Psoas muscle (tissue), 8 donors: ENCODE data around the gene SPAG6. TPM values are rescaled to one million over a fixed set of nuclear protein-coding genes. Genes with fewer than 3 reads are reported as not detected.

ENCODE experiments used
- ATAC-seq, 4 donors: fragments of 200-7000 bp; cut with Tn5 transposase; one replicate each; pipeline ENCODE4 v1.9.1; 2020; ENCODE audit warnings: moderate library complexity in 3 of 4, mild to moderate bottlenecking in 2 of 4
- DNase-seq, 2 donors: peaks; one replicate each; pipeline ENCODE4 v3.0.0-alpha.2; 2020
- H3K27ac ChIP-seq: fragments of 200-600 bp; one replicate; pipeline ENCODE4 v1.8.0; 2022
- H3K27me3 ChIP-seq, 3 donors: fragments of 200-600 bp in 1 of 3; one replicate each; pipeline versions ENCODE4 v1.6.1 to v1.8.0; 2013 to 2022; ENCODE audit warnings: low read length in 2 of 3, mild to moderate bottlenecking in 2 of 3, moderate library complexity in 1 of 3; ENCODE audit not compliant: insufficient read depth in 3 of 3
- H3K36me3 ChIP-seq, 2 donors: fragments of 200-600 bp in 1 of 2; one replicate each; pipeline versions ENCODE4 v1.6.1 to v1.8.0; 2013 to 2022; ENCODE audit warnings: low read depth in 1 of 2, mild to moderate bottlenecking in 1 of 2, moderate library complexity in 1 of 2; ENCODE audit not compliant: insufficient read depth in 1 of 2
- H3K4me1 ChIP-seq: fragments of 200-600 bp; one replicate; pipeline ENCODE4 v1.8.0; 2022
- H3K4me3 ChIP-seq: fragments of 200-600 bp; one replicate; pipeline ENCODE4 v1.8.0; 2022; ENCODE audit warnings: mild to moderate bottlenecking
- H3K9me3 ChIP-seq: fragments of 200-600 bp; one replicate; pipeline ENCODE4 v1.8.0; 2022
- whole genome bisulfite sequencing, 3 donors: extraction: QIAGEN DNeasy Blood & Tissue Kit; methylation state at CpG; one replicate each; pipeline versions ENCODE4 v1.1.6 to v1.1.7; 2013; 5-methylcytosine and 5-hydroxymethylcytosine counted together
- intact Hi-C, 2 donors: fragments of 100-400 bp; cut with DNase I; formaldehyde crosslinking; loops; one replicate each; pipeline versions ENCODE4 v1.11.0 to v1.14.2; 2022
- polyA plus RNA-seq, 3 donors: library from polyadenylated mRNA; stranded (reverse); fragments of 200-250 nt; gene quantifications; one replicate each; pipeline ENCODE4 v1.2.3, GENCODE V29; 2013
- total RNA-seq, 4 donors: library from RNA; stranded (reverse); fragmentation: NEBNext Ultra II Directional in 2 of 4; extraction: Animal tissue kit (Norgen Biotek cat#: 25700) in 2 of 4; gene quantifications; one replicate each; pipeline versions ENCODE4 v1.2.1 to v1.2.4, GENCODE V29; 2021 to 2023
- TF ChIP-seq, protein P1 (sequence below): fragments of 200-600 bp; IDR thresholded peaks from one replicate; pipeline ENCODE4 v1.8.0; 2022; ENCODE audit warnings: antibody characterized with exemption
- donor health status: healthy with polysubstance abuse.
- donor health status: DM: no; HTN: no; CAD: no; lungs with moderate emphysema.
- donor health status: Bipolar disorder and iron deficiency.
- donor health status: healthy.
- donor health status: DM: yes; HTN: yes; CAD: no.
- donor health status: DM: no; HTN: no; CAD: no.
- donor health status: DM: no; HTN: no; CAD: no.
- donor health status: DM: yes; HTN: yes; CAD: no.

SPAG6 gene
- total and polyA plus RNA-seq, 7 donors, result 0.15 TPM; not detected in 6

DNA sequence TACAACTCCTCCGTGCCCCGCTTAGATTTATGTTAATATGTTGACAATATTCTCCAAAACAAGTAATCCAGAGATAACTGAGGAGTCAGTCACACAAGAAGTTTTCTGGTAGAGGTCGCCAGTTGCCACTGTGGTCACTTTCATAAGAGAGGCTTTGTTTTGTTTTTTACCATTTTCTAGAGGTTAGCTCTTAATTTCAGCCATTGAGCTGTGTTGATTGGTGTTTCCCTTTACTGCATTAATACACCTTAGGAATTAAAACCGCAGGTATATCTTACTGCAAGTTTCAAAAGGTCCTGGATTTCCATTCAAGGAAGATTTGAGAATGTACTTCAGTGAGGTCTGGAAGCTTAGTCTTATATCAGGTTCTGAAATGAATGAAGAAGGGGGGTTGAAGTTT, 20.9 kb upstream of the SPAG6 start:
- Histone ChIP-seq H3K4me3 (peak overlapping the region; percentile 87), H3K27ac (no peak overlapping the region), H3K9me3 (no peaks in the 10 kb centered on the region), H3K4me1 (peaks cover 17% of the 10 kb centered on the region), H3K36me3 (peaks cover 3 to 32% of the 10 kb centered on the region in 2 donors), H3K27me3 (no peaks in the 10 kb centered on the region)
- intact Hi-C loops, result loop anchor here (5.0 to 10.0 kb wide), 5 partner anchors 103 to 830 kb away; partner anchors contain the start of genes DNAJC1 (in 1 of the 2), MSRB2 (in 1 of the 2) and SKIDA1 (in 1 of the 2)
- WGBS, 3 donors, result 83 to 93% (median 88%) methylated on average over 4 of the region's 4 CpGs
- ATAC-seq, result no peak
- TF ChIP-seq, protein P1, sequence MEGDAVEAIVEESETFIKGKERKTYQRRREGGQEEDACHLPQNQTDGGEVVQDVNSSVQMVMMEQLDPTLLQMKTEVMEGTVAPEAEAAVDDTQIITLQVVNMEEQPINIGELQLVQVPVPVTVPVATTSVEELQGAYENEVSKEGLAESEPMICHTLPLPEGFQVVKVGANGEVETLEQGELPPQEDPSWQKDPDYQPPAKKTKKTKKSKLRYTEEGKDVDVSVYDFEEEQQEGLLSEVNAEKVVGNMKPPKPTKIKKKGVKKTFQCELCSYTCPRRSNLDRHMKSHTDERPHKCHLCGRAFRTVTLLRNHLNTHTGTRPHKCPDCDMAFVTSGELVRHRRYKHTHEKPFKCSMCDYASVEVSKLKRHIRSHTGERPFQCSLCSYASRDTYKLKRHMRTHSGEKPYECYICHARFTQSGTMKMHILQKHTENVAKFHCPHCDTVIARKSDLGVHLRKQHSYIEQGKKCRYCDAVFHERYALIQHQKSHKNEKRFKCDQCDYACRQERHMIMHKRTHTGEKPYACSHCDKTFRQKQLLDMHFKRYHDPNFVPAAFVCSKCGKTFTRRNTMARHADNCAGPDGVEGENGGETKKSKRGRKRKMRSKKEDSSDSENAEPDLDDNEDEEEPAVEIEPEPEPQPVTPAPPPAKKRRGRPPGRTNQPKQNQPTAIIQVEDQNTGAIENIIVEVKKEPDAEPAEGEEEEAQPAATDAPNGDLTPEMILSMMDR, result no peak
- DNase-seq, result no peak

DNA sequence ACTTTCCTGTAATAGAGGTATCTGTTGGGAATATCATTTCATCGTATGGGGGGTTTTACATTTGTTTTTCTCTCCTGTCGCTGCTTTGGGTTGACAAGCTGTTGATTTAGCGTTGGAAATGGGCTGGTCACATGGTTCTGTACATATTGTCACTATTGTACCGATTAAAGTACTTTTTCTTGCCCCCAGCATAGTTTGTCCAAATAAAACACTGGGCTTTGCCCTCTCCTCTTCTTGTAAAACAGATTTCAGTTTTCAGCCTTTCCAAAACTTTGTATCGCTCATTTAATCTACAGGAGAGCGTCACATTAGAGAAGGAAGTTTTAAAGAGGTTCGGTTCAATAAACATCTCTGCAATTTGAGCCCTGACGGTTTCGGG, 20.4 kb upstream of the SPAG6 start:
- Histone ChIP-seq H3K36me3 (peaks cover 5 to 37% of the 10 kb centered on the region in 2 donors), H3K9me3 (no peaks in the 10 kb centered on the region), H3K4me1 (peaks cover 13% of the 10 kb centered on the region), H3K4me3 (peak overlapping the region; percentile 87), H3K27ac (peak overlapping the region; percentile 7), H3K27me3 (no peaks in the 10 kb centered on the region)
- TF ChIP-seq, protein P1, result no peak
- DNase-seq (no peak), ATAC-seq (no peak)
- WGBS, 3 donors, result 14 to 17% (median 16%) methylated on average over 9 of the region's 9 CpGs
- intact Hi-C loops, result loop anchor here (5.0 to 10.0 kb wide), 5 partner anchors 102 to 830 kb away; partner anchors contain the start of genes DNAJC1 (in 1 of the 2), MSRB2 (in 1 of the 2) and SKIDA1 (in 1 of the 2)

DNA sequence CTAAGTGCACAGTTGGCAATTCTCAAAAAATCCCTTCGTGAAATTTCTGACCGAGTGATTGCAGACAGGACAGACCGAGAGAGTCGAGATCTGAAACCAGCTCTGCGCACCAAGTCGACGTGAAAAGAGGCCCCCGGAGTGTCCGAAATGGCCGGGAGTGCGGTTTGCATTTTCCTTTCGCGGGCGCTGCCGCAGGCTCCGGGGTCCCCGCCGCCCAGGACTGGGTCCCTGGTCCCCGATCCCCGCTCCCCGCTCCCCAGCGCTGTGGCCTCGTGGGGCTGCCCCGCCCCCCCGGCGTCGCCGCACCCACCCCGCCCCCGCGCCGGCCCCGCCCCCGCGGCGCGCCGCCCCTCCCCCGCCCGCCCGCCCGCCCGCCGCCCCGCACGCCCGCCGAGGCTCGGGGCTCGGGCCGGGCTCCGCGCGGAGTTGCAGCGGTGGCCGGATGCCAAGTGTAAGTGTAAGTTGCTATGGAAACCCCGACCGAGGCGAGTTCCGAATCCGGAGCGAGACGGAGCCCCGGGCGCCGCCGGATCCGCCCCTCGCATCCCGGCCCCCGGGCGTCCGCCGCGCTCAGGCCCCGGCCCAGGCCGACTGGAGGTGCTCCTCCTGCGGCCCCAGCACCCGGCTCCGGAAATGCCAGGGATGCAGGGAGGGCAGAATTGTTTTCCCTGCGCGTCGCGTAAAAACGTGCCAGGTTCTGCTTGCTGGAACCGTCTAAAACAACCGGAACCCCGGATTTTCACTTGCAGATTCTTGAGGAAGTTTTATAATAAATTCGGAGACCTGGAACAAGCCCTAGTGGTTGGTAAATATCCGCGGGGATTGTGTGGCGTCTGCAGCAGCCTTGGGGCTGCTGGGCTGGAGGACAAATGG, 19.8 kb upstream of the SPAG6 start:
- Histone ChIP-seq H3K27ac (peak overlapping the region; percentile 24), H3K4me1 (peaks cover 11% of the 10 kb centered on the region), H3K27me3 (no peaks in the 10 kb centered on the region), H3K9me3 (no peaks in the 10 kb centered on the region), H3K36me3 (peaks cover 5 to 43% of the 10 kb centered on the region in 2 donors), H3K4me3 (peak overlapping the region; percentile 87)
- ATAC-seq (no peak), DNase-seq (peak; percentile 74 to 83)
- TF ChIP-seq, protein P1, result no peak
- intact Hi-C loops, result loop anchor here in 1 of 2 donors (10.0 kb wide), 3 partner anchors 769 to 831 kb away; partner anchors contain the start of genes MSRB2 and SKIDA1
- 8 to 20% (median 9%) methylated on average over 47 to 89 of the region's 92 CpGs for WGBS, 3 donors

DNA sequence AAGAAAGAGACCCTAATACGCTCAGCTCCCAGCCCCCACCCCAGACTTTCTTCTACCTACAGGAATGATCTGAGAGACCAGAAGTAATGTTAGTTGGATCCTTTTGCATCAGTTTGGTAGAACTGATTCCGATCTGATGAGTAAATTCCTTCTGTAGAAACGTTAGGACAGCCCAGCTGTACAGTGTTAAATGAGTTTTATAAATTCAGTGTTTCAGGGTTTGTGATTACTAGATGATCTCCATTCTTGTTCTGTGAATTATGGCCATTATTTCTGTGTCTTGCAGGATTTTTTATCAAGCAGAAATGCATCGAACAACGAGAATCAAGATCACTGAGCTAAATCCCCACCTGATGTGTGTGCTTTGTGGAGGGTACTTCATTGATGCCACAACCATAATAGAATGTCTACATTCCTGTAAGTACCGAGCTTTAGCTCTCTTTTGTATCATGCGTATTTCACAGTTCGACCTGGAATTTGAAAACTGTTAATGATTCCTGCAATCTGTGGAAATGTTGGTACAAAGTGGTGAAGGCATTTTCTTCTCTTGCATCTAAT, 19.1 kb upstream of the SPAG6 start:
- H3K36me3 ChIP-seq, result peaks cover 5 to 47% of the 10 kb centered on the region in 2 donors
- WGBS, 3 donors, result 69 to 80% (median 73%) methylated on average over 8 of the region's 8 CpGs
- no peak for DNase-seq
- TF ChIP-seq, protein P1, result no peak
- peaks cover 11% of the 10 kb centered on the region for H3K4me1 ChIP-seq
- peak overlapping the region; percentile 87 for H3K4me3 ChIP-seq
- intact Hi-C loops, result loop anchor here in 1 of 2 donors (10.0 kb wide), 3 partner anchors 769 to 831 kb away; partner anchors contain the start of genes MSRB2 and SKIDA1
- no peaks in the 10 kb centered on the region for H3K9me3 ChIP-seq
- H3K27ac ChIP-seq, result peak overlapping the region; percentile 24
- no peaks in the 10 kb centered on the region for H3K27me3 ChIP-seq
- ATAC-seq, result no peak
